Stimulated activated CD4-positive, alpha-beta T cell treated with anti-CD3 and anti-CD28 coated beads, TNF-alpha, amount 100 ng/mL, for 4 hours (primary cell): ENCODE data around the gene EEF1A1.
A peak's percentile ranks its signal among the peaks of the same experiment; 100 is the strongest.
"Not testable (repeated sequence)": the region's sequence is repeated elsewhere in the genome, so short reads cannot be mapped to it uniquely, and the experiment has no call there.

Experiments
- DNase-seq, 3 experiments: peaks; one replicate each; pipeline ENCODE4 v3.0.0-alpha.2; 2020; ENCODE audit warnings: low read depth in 3 of 3

Gene EEF1A1

DNA sequence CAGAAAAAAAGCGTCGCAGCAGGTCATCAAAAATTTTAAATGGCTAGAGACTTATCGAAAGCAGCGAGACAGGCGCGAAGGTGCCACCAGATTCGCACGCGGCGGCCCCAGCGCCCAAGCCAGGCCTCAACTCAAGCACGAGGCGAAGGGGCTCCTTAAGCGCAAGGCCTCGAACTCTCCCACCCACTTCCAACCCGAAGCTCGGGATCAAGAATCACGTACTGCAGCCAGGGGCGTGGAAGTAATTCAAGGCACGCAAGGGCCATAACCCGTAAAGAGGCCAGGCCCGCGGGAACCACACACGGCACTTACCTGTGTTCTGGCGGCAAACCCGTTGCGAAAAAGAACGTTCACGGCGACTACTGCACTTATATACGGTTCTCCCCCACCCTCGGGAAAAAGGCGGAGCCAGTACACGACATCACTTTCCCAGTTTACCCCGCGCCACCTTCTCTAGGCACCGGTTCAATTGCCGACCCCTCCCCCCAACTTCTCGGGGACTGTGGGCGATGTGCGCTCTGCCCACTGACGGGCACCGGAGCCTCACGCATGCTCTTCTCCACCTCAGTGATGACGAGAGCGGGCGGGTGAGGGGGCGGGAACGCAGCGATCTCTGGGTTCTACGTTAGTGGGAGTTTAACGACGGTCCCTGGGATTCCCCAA lies at the start of gene EEF1A1:
EEF1A1 (minus strand) TSS at position 345 of the 663 bp plus-strand sequence. CDS start 1,006 bp downstream, outside the sequence.
- peak; percentile 98 to 100 (median 100) for DNase-seq

DNA sequence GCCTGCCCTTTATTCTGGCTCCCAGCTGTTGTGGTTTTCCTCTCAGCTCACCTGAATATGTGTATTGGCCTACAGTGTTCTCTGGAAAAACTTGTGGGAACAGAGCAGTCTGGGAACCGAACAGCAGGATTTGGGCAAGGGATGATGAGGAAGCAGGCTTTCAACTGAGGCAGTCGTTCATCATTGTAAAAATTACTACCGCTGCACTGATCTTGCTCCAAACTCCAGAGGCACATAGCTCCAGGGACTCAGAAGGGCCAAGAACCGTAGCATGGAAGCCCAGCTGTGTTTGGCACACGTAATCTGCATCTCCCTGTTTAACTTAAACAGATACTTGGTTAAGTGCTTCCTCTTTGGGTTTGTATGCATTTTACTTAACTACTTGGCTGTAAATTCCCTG lies 48.3 kb upstream of the EEF1A1 start:
- no peak for DNase-seq

DNA sequence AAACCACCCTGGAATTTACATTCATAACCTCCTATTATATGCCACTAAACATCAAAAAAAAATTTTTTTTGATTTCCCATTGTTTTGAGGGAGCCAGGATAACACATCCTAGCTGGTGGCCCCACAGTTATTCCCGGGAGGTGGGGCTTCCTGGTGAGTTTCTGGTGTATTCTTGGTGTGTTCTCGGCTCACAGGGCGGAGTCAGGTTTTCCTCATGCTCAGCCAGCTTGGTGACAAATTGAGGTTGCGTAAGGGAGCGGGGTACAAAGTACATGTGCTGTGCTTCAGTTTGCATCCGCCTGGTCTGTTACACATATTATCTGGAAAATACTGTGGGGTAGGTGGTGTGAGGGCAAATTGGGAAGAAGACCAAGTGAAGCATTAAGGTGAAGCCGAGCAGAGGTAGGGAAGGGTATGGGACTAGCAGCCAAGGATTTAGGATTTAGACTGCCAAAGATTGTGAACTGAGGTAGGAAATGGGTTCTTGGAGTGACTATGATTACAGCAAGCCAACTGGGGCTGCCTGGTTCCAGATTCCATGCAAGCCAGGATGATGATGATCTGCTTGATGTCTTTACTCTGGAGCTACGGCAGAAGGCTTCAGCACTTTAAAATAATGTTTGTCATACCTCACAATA lies 46.2 kb upstream of the EEF1A1 start:
- no peak for DNase-seq

DNA sequence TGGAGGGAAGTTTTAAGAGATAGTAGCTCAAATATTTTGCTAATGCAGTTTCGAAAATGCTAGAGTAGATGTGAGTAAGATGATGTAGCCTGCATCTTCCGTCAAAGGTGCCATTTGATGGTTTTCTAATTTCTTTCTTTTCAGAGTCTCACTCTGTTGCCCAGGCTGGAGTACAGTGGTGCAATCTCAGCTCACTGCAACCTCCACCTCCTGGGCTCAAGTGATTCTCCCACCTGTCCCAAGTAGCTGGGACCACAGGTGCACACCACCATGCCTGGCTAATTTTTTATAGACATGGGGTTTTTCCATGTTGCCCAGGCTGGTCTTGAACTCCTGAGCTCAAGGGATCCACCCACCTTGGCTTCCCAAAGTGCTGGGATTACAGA lies 45.6 kb upstream of the EEF1A1 start:
- not testable (repeated sequence) for DNase-seq

DNA sequence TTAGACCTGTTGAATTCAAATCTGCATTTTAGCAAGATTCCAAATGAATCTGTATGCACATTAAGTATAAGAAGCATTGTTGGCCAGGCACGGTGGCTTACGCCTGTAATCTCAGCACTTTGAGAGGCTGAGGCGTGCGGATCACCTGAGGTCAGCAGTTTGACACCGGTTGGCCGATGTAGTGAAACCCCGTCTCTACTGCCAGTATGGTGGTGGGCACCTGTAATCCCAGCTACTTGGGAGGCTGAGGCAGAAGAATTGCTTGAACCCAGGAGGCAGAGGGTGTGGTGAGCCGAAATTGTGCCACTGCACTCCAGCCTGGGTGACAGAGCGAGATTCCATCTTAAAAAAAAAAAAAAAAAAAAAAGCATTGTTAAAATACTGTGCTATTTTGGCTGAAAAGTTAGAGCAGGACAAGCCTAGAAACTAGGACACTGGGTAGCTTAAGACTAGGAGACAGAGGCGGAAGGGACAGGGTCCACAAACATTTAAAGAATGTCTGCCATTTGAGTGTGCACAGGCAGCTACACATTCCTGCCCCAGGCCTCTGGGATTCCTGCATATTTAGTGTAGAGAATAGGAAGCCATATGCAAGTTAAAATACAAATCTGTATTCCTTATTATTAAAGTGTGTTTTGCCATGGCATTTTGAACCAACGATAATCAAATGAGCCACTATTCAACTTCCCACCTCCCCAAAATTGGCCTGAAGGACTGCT lies 45.1 kb upstream of the EEF1A1 start:
- DNase-seq, result no peak

DNA sequence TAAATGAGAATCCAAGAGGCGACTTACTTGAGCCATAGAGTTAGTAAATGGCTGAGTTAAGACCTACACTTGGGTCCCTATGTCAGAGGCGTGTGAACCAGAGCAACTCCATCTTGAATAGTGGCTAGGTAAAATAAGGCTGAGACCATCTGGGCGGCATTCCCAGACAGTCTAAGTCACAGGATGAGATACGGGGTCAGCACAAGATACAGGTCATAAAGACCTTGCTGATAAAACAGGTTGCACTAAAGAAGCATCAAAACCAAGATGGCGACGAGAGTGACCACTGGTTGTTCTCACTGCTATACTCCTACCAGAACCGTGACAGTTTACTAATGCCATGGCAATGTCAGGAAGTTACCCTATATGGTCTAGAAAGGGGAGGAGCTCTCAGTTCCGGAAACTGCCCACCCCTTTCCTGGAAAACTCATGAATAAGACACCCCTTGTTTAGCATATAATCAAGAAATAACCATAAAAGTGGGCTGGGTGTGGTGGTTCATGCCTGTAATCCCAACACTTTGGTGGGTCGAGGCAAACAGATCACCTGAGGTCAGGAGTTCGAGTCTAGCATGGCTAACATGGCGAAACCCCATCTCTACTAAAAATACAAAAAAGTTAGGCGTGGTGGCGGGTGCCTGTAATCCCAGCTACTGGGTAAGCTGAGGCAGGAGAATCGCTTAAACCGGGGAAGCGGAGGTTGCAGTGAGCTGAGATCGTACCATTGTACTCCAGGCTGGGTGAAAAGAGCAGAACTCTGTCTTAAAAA lies 43.9 kb upstream of the EEF1A1 start:
- DNase-seq, result no peak

DNA sequence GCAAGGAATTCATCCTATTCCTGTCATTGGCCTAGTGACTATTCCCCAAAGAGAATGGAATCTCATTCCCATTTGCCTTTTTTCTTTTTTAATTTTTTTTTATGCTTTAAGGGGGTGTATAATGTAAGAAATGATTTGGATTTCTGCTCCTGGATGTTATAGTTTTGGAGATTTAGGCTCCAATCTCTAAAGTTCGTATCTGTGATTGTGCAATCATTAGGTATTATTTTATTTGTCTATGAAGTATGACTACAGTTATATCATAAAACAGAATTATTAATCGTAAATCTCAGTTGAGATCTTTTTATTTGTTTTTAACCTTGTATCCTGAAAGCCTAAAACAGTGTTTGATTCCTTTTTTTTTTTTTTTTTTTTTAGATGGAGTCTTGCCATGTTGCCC lies 41.7 kb upstream of the EEF1A1 start:
- DNase-seq, result no peak

DNA sequence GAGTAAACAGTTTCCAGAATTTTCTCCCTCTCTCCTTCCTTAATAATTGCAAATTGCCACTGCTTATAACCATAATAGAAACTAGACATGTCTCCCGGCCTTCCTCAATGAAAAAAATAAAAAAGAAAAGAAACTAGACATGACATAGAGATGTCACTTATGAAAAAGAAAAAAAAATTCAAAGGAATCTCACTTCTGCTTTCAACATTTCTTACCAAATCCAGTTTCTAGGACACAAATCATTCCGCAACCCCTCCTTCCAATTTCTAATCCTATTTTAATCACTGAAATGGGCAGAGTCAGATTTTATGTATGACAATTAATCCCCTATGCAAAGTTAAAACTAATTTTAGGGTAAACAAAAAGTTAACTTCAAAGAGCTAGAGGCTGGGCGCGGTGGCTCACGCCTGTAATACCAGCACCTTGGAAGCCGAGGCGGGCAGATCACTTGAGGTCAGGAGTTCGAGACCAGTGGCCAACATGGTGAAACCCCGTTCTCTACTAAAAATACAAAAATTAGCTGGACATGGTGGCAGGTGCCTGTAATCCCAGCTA lies 40.1 kb upstream of the EEF1A1 start:
- no peak for DNase-seq

DNA sequence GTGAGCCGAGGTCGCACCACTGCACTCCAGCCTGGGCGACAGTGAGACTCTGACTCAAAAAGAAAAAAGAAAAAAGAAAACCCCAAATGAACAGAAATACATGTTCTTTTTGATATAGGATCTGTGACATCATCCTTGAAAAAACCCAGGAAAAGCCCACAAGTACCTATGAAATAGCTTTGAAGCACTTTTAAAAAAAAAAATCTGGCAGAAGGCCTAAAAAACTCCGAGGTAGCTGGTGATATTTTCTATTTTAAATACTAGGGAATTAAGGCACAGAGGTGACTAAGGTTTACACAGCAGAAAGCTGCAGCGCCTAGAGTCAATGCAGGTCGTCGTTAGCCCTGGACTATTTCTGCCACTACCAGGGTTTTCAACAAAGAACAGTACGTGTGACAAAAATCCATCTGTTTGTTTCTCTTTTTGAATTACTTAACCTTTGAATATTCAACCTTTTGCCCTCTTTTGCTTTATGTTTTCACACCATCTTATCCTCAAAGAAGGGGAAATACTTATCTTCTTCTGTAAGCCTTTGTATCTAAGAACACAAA lies 39.4 kb upstream of the EEF1A1 start:
- no peak for DNase-seq

DNA sequence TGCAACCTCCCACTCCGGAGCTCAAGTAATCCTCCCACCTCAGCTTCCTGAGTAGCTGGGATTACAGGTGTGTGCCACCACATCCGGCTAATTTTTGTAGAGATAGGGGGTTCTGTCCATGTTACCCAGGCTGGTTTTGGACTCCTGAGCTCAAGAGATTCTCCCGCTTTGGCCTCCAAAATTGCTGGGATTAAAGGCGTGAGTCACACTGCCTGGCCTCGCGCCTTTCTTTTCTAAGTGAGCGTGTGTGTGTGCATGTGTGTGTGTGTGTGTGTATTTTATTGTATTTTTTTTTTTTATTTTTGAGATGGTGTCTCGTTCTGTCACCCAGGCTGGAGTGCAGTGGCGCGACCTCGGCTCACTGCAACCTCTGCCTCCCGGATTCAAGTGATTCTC lies 38.6 kb upstream of the EEF1A1 start:
- not testable (repeated sequence) for DNase-seq

DNA sequence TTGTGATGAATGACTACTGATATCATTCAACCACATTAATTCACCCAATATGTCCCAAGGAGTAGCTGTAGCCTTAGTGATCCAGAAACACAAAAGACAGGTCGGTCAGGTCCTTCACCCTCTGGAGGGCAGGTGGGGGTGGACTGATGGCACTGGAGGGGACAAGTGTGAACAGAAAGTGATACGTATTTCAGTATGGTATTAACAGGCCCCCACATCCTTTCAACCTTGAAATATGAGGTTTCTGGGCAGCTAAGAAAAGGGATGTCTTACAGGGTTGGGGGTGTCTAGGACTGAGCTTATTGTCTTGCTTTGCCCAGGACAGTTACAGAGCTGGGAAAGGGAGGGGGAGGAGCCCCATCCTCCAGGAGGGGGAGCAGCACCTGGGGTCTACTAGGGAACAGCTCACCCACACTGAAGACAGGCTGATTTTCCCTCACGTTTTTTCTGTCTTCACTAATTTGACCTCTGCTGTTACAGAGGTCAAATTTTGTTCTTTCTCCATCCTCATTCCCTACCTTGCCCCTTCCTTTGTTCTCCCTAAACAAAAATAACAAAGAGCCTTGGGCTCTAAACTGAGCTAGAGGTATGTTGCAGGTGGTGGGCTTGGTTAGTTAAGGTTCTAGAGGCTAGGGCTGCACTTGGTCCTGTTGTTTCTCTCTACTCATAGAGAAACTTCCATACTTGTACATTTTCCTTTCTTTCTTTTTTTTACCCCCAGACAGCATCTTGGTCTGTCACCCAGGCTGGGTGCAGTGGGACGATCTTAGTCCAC lies 38.0 kb upstream of the EEF1A1 start:
- DNase-seq, result no peak

DNA sequence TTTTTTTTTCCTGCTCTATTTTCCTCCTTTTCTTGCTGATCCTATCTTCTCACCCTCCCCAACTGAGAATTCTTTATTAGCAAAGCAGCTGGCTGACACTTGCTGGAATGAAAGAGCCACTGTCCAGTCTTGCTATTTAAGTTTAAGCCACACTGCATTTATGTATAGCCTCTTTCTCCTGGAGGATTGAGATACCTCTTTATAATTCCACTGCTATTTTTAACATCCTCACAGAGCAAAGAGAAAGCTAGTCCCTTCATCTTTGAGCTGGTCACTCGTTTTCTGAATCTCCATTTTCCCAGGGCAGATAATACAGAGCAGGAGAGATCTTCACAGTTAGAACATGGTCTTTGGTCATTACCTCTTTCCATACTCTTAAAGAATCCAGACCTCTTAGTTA lies 36.0 kb upstream of the EEF1A1 start:
- no peak for DNase-seq

DNA sequence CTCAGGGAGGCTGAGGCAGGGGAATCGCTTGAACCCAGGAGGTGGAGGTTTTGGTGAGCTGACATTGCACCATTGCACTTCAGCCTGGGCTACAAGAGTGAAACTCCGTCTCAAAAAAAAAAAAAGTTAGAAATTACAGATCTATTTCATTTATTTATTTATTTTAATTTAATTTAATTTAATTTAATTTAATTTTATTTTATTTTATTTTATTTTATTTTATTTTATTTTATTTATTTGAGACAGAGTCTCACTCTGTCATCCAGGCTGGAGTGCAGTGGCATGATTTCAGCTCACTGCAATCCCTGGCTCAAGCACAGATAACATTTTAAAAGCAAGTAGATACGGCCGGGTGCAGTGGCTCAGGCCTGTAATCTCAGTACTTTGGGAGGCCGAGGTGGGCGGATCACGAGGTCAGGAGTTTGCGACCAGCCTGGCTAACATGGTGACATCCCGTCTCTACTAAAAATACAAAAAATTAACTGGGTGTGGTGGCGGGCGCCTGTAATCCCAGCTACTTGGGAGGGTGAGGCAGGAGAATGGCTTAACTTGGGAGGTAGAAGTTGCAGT lies 34.6 kb upstream of the EEF1A1 start:
- DNase-seq, result not testable (repeated sequence)

DNA sequence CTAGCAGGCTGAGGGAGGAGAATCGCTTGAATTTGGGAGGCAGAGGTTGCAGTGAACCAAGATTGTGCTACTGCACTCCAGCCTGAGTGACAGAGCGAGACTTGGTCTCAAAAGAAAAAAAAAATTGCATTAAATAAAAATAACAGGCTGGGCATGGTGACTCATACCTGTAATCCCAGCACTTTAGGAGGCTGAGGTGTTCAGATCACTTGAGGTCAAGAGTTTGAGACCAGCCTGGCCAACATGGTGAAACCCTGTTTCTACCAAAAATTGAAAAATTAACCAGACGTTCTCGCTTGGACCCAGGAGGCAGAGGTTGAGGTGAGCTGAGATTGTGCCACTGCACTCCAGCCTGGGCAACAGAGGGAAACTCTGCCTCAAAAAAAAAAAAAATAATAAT lies 30.3 kb upstream of the EEF1A1 start:
- not testable (repeated sequence) for DNase-seq

DNA sequence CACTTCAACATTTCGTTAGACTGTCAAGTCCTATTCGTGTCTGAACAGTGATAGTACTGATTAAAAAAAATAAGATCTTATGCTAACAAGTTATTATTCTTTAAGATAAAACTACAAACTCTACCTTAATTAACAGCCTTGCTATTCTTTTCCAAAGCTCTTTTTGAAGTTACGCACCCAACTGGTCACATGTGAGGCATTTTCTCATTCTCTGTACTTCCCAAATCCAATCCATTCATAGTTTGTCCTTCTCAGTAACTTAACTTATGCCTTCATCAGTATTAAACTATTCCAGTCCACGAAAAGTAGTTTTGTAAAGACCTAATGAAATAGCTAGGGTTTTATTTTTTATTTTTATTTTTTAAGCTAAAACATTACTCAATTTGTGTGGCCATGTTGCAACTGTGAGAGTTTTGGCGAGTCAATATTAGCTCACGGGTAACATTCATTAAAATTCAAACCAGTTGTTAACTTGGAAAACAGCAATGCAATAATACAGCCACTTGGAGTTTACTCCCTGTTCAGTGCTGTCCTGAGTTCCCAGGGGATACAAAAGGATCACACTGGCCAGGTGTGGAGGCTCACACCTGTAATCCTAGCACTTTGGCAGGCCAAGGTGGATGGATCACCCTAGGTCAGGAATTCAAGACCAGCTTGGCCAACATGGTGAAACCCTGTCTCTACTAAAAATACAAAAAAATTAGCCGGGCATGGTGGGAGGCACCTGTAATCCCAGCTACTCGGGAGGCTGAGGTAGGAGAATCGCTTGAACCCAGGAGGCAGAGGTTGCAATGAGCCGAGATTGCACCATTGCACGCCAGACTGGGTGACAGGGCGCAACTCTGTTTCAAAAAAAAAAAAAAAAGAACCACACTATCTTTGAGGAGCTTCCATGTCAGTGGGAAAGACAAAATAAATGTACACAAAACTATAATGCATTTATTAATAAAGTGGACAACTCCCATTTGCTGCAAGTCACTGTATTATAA lies 27.9 kb upstream of the EEF1A1 start:
- no peak for DNase-seq

DNA sequence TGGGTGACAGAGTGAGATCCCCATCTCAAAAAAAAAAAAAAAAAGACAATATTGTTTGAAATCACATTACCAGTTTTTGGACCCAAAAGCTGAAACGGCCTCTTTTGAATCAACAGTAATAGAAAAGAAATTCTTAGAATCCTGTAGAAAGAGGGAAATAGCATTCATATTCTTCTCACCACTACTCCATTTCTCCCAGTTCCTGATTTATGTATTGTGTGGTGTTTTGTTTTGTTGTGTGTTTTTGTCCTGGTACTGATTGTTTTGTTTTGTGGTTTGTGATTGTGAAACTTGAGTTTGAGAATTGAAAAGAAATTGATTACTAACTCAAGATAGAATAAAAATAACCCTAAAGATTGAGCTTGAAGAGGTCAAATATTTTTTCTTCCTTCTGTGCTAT lies 26.2 kb upstream of the EEF1A1 start:
- DNase-seq, result no peak

DNA sequence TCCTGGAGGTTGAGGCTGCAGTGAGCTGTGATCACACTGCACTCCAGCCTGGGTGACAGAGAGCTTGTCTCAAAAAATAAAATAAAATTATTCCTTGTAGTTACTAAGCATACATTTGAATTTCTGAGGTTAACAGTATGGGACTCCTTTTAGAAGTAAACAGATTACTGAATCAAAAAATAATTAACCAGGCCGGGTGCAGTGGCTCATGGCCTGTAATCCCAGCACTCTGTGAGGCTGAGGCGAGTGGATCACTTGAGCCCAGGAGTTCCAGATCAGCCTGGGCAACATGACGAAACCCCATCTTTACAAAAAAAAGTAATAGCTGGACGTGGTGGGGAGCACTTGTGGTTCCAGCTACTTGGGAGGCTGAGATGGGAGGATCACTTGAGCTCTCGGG lies 22.1 kb upstream of the EEF1A1 start:
- DNase-seq, result no peak

DNA sequence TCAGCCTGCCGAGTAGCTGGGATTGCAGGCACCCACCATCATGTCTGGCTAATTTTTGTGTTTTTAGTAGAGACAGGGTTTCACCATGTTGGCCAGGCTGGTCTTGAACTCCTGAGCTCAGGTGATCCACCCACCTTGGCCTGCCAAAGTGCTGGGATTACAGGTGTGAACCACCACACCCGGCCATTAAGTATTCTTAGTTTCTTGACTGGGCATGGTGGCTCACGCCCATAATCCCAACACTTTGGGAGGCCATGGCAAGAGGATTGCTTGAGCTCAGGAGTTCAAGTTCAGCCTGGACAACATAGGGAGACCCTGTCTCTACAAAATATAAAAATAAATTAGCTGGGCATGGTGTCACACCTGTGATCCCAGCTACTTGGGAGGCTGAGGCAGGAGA lies 21.6 kb upstream of the EEF1A1 start:
- not testable (repeated sequence) for DNase-seq

DNA sequence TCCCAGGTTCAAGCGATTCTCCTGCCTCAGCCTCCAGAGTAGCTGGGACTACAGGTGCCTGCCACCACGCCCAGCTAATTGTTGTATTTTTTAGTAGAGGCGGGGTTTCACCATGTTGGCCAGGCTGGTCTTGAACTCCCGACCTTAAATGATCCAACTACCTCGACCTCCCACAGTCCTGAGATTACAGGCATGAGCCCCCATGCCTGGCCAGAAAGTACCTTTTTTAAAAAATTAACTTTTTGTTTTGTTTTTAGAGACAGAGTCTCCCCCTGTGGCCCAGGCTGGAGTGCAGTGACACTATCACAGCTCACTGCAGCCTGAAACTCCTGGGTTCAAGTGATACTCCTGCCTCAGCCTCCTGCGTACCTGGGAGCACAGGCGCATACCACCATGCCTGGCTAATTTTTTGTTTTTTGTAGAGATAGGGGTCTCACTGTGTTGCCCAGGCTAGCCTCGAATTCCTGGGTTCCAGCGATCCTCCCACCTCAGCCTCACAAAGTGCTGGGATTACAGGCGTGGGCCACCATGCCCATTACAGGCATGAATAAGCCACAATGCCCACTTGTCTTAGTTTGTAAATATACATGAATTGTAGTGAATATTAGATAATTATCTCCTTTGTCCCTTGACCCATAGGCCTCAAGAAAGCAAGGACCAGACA lies 17.4 kb upstream of the EEF1A1 start:
- DNase-seq, result no peak
